ENCODE results near the gene HCN1. TPM values are rescaled to one million over a fixed set of nuclear protein-coding genes. Genes with fewer than 3 reads are reported as not detected.

HCN1 gene
- total and polyA plus RNA-seq, 2 of the 13 experiments (the other 11 are each of a cell fraction or from before 2014, with no cell fraction given): not detected

DNA sequence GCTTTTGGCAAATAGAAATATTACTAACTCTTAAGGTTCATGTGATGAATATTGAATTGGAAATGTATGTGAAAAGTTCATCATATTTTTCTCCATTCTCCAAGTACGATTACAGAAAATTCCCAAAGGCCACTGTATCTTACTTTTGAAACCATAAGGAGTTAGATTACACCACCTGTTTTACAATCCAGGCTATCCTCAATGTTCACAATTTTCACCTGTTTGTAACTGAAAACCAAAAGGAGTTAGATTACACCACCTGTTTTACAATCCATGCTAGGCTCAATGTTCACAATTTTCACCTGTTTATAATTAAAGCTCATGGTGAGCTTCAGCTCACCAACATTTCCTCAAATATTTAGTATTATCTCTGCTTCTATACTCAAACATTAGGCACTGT lies 188.0 kb downstream of the HCN1 start:
- H3K9ac ChIP-seq (ENCODE audit: insufficient read depth, low read depth, low read length): no peak overlapping the region
- peaks cover 22% of the 10 kb centered on the region for H3K9me3 ChIP-seq (ENCODE audit: low read length)
- no peak overlapping the region for H3K27ac ChIP-seq (ENCODE audit: extremely low read length, insufficient read depth, low read length)
- in situ Hi-C loops (cut with HindIII; ENCODE audit: extremely low pct_ligation_motif_present, low pct_unique_long_range_greater_than_20kb): no loop called here
- ATAC-seq: no peak
- FAIRE-seq: no peak
- no peaks in the 10 kb centered on the region for H4K20me1 ChIP-seq (ENCODE audit: insufficient read depth, low read length)
- no peak overlapping the region for H3K4me2 ChIP-seq (ENCODE audit: low read depth, low read length)
- no peaks in the 10 kb centered on the region for H3K79me2 ChIP-seq (ENCODE audit: insufficient read depth, low read length)
- H3K4me1 ChIP-seq (ENCODE audit: insufficient read depth, low read length): no peaks in the 10 kb centered on the region
- no TSS peak for BruUV-seq (replicated peaks)
- H2AFZ ChIP-seq (ENCODE audit: low read length): no peak overlapping the region
- TF ChIP-seq, protein P1, sequence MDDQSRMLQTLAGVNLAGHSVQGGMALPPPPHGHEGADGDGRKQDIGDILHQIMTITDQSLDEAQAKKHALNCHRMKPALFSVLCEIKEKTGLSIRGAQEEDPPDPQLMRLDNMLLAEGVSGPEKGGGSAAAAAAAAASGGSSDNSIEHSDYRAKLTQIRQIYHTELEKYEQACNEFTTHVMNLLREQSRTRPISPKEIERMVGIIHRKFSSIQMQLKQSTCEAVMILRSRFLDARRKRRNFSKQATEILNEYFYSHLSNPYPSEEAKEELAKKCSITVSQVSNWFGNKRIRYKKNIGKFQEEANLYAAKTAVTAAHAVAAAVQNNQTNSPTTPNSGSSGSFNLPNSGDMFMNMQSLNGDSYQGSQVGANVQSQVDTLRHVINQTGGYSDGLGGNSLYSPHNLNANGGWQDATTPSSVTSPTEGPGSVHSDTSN (CRISPR knock-in tag; IDR thresholded peaks at IDR 0.05; ENCODE audit: borderline replicate concordance): no peak
- TF ChIP-seq, protein P2, sequence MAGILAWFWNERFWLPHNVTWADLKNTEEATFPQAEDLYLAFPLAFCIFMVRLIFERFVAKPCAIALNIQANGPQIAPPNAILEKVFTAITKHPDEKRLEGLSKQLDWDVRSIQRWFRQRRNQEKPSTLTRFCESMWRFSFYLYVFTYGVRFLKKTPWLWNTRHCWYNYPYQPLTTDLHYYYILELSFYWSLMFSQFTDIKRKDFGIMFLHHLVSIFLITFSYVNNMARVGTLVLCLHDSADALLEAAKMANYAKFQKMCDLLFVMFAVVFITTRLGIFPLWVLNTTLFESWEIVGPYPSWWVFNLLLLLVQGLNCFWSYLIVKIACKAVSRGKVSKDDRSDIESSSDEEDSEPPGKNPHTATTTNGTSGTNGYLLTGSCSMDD (CRISPR knock-in tag; IDR thresholded peaks at IDR 0.05): no peak
- TF ChIP-seq ZNF792 (CRISPR knock-in tag; IDR thresholded peaks at IDR 0.05): no peak
- no peak for TF ChIP-seq RFXAP (CRISPR knock-in tag; IDR thresholded peaks at IDR 0.05; ENCODE audit: borderline replicate concordance)
- TF ChIP-seq PLRG1 (conservative IDR thresholded peaks at IDR 0.05): no peak
- TF ChIP-seq ARNT2 (CRISPR knock-in tag; IDR thresholded peaks at IDR 0.05; ENCODE audit: low read depth): no peak
- TF ChIP-seq ATM (IDR thresholded peaks at IDR 0.05; ENCODE audit: borderline replicate concordance): no peak
- TF ChIP-seq NFYC (CRISPR knock-in tag; IDR thresholded peaks at IDR 0.05): no peak
- TF ChIP-seq FOSL2 (CRISPR knock-in tag; IDR thresholded peaks at IDR 0.05): no peak
- TF ChIP-seq, protein P3, sequence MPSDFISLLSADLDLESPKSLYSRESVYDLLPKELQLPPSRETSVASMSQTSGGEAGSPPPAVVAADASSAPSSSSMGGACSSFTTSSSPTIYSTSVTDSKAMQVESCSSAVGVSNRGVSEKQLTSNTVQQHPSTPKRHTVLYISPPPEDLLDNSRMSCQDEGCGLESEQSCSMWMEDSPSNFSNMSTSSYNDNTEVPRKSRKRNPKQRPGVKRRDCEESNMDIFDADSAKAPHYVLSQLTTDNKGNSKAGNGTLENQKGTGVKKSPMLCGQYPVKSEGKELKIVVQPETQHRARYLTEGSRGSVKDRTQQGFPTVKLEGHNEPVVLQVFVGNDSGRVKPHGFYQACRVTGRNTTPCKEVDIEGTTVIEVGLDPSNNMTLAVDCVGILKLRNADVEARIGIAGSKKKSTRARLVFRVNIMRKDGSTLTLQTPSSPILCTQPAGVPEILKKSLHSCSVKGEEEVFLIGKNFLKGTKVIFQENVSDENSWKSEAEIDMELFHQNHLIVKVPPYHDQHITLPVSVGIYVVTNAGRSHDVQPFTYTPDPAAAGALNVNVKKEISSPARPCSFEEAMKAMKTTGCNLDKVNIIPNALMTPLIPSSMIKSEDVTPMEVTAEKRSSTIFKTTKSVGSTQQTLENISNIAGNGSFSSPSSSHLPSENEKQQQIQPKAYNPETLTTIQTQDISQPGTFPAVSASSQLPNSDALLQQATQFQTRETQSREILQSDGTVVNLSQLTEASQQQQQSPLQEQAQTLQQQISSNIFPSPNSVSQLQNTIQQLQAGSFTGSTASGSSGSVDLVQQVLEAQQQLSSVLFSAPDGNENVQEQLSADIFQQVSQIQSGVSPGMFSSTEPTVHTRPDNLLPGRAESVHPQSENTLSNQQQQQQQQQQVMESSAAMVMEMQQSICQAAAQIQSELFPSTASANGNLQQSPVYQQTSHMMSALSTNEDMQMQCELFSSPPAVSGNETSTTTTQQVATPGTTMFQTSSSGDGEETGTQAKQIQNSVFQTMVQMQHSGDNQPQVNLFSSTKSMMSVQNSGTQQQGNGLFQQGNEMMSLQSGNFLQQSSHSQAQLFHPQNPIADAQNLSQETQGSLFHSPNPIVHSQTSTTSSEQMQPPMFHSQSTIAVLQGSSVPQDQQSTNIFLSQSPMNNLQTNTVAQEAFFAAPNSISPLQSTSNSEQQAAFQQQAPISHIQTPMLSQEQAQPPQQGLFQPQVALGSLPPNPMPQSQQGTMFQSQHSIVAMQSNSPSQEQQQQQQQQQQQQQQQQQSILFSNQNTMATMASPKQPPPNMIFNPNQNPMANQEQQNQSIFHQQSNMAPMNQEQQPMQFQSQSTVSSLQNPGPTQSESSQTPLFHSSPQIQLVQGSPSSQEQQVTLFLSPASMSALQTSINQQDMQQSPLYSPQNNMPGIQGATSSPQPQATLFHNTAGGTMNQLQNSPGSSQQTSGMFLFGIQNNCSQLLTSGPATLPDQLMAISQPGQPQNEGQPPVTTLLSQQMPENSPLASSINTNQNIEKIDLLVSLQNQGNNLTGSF (CRISPR knock-in tag; IDR thresholded peaks at IDR 0.05): no peak
- TF ChIP-seq ZNF34 (CRISPR knock-in tag; IDR thresholded peaks at IDR 0.05; ENCODE audit: borderline replicate concordance): no peak
- TF ChIP-seq, protein P4, sequence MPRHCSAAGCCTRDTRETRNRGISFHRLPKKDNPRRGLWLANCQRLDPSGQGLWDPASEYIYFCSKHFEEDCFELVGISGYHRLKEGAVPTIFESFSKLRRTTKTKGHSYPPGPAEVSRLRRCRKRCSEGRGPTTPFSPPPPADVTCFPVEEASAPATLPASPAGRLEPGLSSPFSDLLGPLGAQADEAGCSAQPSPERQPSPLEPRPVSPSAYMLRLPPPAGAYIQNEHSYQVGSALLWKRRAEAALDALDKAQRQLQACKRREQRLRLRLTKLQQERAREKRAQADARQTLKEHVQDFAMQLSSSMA (CRISPR knock-in tag; IDR thresholded peaks at IDR 0.05): no peak
- ChIA-PET CTCF (ENCODE audit: low intra/inter-chr PET ratio, low total read pairs) (no interaction called here), POLR2A (no interaction called here)
- WGBS (ENCODE audit: low lambda C conversion rate): 0% methylated on average over 1 of the region's 1 CpG
- no peak overlapping the region for H3K4me3 ChIP-seq (replicated peaks in 1 of 3; ENCODE audit: insufficient read depth in 1 of 3, low read depth in 2 of 3, low read length in 3 of 3)
- H3K27me3 ChIP-seq (ENCODE audit: control insufficient read depth in 1 of 2, insufficient read depth in 2 of 2, low read length in 2 of 2): no peaks in the 10 kb centered on the region
- DNase-seq (ENCODE audit: low spot score): no peak
- intact Hi-C loops (cut with micrococcal nuclease; ENCODE audit: unreplicated experiment): no loop called here
- no peaks in the 10 kb centered on the region for H3K36me3 ChIP-seq (replicated peaks in 1 of 2; ENCODE audit: control insufficient read depth in 1 of 2, insufficient read depth in 2 of 2, low read length in 2 of 2)

Measured in HepG2 (cell line).